NCI-H2227 (cell line): Measurements from ENCODE around the gene SLN.
"Not testable (repeated sequence)": the region's sequence is repeated elsewhere in the genome, so short reads cannot be mapped to it uniquely, and the experiment has no call there.

ENCODE experiments used
- DNase-seq: peaks from one replicate; lab custom pipeline; 2025; ENCODE audit not compliant: unreplicated experiment; lab: John Stamatoyannopoulos, UW

Gene SLN

DNA sequence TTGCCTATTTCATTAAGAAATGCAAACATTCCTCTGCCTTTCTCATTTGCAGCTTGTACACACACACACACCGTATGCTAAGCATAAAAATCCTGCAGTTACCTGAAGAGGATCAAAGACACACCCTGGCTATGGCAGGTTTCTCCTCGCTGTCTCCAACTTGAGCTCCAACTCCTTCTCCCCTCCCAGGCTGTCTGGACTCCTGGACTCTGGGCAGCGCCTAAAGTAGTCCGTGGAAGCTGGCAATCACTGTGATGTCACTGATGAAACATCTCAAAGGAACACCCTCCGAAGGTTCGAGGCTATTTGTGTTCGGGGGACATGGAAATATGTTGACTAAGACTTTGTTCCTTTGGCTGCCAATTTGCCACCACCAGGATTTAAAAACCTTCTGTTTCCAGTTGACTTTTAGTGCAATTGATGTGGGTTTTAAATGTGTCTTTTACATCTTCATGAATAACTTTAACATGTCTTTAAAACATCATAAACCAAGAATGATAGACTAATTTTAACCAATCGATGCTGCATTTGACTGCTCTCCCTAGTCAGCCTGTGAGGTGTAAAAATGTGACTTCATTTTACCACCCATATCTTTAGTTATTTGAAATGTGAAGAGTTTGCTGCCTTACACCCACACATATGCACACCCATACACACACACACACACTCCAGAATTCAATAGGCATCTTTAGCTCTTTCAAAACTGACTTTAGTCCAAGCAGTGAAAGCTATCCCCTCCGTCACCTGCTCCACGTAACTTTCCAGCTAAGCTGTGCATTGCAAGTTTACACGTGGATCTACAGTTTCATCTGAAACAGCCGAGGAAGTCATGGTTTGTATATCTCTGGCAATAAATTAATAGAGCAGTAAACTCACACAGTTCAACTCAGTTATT lies at the start of gene SLN:
SLN (minus strand) TSS at position 196 of the 895 bp plus-strand sequence.
- DNase-seq: peak; percentile 16

DNA sequence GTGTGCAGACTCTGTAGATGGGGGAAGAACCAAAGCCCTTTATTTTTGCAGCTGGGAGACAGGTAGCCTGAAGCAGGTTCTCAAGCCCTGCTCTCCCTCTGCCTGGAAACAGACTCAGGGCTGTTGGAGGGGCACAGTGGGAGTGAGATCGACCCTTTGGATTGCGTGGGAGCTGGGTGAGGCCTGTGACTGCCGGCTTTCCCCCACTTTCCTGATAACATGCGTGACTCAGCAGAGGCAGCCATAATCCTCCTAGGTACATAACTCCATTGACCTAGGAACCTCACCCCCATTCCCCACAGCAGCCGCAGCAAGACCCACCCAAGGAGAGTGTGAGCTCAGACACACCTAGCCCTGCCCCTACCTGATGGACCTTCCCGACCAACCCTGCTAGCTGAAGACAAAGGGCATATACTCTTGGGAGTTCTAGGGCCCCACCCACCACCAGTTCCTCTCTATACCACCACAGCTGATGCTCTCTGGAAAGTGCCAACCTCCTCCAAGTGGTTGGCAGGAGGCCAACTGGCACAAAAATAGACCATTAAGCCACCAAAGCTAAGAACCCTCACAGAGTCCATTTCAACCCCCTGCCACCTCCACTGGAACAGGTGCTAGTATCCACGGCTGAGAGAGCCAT lies 47.0 kb upstream of the SLN start:
- not testable (repeated sequence) for DNase-seq

DNA sequence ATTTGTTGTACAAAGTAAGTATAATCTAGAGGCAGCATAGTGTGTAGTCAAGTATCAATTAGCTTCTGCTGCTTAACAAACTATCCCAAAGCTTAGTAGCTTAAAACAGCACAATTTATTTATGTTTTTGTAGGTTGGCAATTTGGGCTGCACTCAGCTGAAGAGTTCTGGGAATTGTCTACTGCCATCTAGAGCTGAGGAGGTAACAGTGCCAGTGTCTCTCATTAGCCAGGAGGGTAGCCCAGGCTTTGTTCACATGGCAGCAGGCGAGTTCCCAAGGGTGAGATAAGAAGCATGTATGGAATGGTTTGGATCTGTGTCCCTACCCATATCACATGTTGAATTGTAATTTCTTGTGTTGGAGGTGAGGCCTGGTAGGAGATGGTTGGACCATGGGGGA lies 45.8 kb upstream of the SLN start:
- no peak for DNase-seq

DNA sequence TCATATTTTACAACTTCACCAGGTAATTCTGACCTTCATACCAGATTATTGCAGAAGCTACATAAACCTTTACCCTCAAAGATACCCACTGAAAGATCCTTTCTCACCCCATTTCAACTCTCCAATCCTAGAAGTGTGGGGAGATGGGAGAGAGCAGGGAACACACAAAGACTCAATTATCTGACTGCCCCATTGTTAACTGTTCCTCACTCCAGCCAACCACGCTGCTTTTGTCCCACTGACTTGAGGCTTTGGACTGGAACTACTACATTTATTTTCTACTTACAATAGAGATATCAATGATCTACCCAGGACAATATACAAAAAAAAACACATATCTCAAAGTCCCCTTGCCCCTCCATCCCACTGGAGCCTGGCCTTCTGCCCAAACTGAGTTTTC lies 44.7 kb upstream of the SLN start:
- DNase-seq: no peak

DNA sequence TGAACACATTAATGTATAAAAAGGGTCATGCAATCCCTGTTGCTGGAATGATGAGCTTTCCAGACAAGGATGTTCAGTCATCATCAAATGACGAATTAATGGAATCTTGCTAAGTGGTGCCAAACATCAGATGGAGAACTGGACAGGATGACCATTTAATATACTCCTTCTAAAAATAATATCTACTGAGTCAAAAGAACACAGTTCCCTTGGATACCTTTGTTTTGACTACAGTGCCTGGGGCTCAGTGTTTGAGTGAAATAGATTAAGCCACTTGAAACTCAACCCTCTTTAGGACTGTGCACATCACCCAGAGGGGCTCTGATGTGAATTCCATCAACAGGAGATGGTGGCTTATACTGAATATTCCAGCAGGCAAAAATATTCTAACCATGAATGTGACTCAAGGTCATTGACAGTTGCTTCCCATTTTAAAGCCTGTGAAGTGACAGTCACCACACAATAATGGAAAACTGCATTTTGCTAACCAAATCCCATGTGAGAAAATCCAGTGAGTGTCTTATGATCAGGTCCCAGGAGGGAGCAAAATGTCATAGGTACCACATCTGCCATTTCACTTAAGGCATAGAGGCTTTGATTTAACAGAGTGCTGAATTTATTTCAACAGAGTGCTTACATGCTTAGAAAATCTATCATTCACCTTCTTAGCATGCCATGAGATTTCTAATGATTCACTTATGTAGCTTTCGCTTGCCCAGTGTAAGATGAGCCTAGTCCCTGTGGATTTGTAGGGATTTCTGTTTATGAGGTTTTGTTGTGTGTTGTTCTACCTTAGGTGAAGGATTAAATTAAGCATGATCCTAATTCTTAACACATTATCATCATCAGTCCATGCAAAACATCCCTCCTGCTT lies 41.3 kb upstream of the SLN start:
- DNase-seq: no peak

DNA sequence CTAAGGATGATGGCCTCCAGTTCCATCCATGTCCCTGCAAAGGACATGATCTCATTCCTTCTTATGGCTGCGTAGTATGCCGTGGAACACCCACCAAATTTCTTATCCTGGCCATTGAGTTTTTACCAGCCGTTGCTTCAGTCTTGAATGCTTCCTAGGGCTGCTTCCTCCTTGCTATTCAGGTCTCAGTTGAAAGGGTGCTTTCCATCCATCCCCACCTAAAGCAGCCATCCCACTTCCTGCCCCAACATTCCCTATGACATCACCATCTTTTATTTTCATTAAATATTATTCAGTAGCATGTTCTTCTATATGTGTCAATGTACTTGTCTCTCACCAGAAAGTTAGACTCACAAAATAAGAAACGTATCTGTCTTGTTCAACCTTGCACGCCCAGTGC lies 40.7 kb upstream of the SLN start:
- DNase-seq: no peak

DNA sequence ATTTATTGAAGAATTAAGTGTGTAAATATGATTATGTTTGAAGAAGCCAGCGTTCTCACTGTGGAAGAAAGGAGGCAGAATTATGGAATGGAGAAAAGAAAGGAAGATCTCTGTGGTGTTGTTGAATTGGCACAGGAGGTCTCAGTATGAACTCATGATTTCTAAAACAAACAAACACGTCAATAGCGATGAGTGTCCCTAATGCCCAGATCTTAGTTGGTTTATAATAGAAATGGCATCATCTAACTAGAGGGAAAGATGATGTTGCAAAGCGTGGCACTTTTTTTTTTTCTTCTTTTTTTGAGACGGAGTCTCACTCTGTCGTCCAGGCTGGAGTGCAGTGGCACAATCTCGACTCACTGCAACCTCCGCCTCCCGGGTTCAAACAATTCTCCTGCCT lies 39.2 kb upstream of the SLN start:
- no peak for DNase-seq

DNA sequence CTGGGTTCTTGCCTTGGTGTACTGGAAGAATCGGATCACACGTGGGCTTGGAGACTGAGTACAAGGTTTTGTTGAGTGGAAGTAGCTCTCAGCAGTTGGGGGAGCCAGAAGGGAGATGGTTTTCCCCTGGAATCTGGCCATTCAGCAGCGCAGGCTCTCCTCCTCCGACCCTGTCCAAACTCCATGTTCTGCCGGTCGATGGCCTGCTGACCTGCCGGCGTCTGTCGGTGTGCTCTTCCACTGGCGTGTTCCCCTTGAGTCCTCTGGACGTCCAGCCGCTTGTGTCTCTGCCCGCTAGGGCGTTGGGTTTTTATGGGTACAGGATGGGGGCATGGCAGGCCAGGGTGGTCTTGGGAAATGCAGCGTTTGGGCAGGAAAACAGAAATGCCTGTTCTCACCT lies 38.5 kb upstream of the SLN start:
- DNase-seq: no peak

DNA sequence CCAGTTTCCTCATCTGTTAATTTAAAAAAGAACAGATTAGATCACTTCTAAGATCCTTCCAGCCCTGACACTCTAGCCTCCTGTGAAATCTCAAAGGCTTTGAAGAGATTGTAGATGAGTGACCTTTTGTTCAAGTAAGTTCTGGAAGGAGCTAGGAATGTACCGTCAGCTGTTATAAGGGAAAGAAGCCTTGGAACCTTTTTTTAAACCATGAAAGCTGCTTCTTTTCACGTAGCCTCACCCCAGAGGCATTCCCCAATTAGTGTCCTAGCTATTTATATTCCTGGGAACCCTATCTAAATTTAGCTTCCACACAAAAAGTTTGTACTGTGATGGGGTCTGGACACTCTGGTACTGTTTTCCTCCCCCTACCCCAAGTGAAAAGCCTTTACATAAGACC lies 35.8 kb upstream of the SLN start:
- no peak for DNase-seq

DNA sequence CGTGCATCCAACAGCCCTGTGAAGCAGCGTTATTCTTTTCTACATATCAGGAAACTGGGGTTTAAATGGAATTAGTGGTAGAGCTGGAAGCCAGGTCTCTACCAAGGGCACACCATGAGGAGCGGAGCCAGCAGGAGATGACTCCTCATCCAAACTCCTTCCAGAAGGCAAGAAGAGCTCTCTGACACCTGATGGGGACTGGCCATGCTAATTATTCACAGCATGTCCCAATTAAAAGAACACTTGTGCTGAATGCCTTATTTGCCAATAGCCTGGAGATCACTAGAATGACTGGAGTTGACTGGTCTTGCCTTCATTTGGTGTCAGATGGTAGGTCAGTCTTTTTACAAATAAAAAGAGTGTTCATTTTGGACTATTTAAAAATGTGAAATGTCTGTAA lies 32.9 kb upstream of the SLN start:
- no peak for DNase-seq

DNA sequence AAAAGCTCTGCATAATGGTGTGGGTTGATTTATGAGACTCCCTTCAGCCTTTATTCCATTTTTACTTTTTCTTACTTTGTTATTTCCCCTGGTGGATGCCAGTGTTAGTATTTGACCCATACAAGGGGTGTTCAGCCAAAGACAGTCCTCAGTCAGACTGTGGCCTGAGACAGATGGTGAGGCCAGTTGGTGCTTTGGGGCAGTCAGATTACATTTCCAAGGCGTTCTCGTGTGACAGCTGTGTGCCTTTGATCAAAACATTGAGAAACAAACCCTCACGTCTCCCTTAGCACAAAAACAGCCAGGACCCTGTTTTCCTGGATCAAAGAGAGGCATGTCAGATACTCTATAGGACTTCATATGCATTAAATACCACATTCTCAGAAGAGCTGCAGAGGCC lies 31.3 kb upstream of the SLN start:
- DNase-seq: no peak

DNA sequence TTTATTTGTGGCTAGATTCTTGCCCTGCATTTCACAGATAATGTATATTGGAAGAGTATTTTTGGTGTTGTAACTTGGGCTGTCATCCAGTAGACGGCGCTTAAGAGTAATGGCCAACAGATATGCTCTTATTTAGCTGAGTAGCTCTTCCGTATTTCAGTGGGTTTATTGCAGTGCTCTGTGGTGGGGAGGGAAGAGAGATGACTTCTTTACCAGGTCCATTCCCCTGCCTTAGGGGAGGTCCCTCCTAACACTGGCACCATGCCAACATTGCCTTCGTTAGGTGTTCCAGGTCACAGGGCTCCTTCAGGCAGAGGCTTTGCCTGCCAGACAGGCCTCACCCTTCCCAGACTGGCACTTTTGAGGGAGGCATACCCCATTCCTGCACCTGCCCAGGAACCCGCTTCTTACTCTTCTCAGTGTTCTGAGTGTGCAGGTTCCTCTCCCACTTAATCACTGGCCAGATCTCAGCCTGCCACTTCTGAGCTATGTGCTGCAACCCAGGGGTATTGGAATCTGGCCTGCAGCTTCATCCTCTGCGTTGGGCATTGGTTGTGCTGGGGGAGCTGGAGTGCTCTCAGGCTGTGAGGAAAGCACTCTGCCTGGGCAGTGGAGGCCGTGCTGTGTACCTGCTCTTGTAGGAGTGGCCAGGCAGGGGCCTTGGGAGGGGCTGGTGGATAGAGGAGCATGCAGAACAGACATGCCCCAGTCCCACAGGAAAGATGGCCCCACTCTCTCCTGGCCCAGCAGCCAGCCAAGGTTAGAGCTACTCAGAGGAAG lies 29.4 kb upstream of the SLN start:
- DNase-seq: peak; percentile 16

DNA sequence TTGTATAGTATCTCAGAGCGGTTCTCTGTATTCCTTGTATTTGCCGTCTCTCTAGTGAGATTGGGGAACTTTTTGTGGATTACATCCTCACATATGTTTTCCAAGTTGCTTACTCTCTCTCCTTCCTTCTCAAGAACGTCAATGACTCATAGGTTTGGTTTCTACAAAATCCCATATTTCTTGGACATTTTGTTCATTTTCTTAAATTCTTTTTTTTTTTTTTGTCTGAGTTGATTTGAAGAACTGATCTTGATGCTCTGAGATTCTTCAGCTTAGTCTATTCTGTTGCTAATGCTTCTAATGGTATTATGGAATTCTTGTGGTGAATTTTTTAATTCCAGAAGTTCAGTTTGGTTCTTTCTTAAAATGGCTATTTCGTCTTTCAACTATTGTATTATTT lies 28.4 kb upstream of the SLN start:
- no peak for DNase-seq

DNA sequence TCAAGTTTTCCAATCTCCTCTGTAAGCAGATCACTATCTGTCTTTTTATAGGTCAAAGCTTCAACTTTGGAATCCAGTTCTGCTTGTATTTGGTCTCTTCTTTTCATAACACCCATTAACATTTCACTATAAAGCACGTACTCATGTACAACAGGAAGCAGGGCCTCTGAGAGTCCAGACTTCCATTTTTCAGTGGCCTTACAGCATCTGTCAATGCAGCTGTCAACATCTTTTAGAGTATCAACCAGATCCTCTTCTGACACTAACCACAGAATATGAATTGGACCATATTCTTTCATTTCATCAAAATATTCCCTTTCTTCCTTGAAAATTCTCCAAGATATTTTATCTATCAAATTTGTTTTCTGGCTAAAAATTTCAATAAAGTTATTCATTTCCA lies 24.7 kb upstream of the SLN start:
- no peak for DNase-seq

DNA sequence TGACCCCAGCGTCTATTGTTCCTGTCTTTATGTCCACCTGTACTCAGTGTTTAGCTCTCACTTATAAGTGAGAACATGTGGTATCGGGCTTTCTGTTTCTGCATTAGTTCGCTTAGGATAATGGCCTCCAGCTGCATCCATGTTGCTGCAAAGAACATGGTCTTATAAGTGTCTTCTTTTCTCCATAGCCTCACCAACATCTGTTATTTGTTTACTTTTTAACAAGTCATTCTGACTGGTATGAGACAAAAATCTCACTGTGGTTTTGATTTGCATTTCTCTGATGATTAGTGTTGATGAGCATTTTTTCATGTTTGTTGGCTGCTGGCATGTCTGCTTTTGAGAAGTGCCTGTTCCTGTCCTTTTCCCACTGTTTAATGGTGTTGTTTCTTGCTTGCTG lies 21.7 kb upstream of the SLN start:
- no peak for DNase-seq

DNA sequence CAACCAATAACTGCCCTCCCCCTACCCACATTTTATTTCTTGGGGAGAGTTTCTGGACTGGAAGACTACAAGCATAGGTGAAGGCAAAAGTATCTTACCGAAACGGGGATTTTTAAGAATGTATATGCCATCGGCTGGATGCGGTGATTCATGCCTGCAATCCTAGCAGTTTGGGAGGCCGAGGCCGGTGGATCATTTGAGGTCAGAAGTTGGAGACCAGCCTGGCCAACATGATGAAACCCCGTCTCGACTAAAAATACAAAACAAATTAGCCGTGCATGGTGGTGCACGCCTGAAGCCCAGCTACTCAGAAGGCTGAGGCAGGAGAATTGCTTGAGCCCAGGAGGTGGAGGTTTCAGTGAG lies 20.8 kb upstream of the SLN start:
- no peak for DNase-seq

DNA sequence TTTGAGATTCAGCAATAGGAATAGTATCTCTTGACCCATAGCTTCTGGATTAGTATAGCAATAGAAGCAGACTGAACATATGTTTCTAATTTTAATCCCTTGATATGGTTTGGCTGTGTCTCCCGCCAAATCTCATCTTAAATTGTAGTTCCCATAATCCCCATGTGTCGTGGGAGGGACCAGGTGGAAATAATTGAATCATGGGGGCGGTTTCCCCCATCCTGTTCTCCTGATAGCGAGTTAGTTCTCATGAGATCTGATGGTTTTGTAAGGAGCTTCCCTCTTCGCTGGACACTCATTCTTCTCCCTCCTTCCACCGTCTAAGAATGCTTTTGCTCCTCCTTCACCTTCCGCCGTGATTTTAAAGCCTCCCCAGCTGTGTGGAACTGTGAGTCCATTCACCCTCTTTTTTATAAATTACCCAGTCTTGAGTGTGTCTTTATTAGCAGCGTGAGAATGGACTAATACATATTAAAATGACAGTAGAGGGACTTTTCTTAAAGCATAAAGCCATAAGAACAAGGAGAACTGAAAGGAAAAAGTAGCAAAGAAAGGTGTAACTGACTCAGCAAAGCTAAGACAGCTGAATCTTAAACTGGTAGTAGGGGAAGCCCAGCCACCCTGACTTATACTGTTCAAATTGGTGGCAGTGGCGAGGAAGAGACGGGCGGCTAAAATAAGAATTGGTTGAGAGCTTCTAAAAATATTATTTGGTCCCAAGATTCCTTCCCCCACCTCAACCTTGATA lies 20.3 kb upstream of the SLN start:
- DNase-seq: peak; percentile 12

DNA sequence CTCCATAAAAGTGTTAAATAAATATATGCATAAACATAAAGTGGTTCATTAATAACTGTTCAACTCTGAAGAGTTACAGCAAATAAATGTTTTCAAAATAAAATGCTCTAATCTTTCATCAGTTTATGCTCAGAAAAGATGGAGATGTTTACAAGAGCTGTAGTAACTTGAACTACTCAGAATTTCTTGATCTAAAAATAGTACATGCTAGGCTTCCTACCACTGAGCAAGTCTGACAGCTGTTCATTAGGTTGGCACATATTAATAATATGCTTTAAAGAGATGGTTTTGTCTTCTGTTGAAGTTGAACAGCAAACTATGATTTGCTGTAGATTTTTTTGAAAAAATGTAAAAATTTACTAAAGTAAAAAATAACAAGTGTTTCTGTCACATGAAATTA lies 10.8 kb upstream of the SLN start:
- DNase-seq: no peak

DNA sequence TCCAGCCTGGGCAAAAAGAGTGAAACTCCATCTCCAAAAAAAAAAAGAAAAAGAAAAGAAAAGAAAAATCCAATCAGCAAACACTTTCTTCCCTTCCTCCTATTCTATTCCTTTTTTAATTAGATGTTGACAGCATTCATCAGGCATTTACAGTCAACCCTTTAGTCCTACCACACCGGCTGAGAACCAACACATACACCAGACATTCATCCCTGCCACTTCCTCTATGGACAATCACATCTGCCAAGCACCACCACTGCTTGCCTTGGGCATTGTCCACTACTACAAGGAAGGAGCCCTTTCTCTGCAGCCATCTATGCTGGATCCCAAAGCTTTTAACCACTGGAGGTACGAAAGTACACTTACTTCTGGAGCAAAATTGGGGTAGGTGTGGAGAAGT lies 9.4 kb upstream of the SLN start:
- no peak for DNase-seq

DNA sequence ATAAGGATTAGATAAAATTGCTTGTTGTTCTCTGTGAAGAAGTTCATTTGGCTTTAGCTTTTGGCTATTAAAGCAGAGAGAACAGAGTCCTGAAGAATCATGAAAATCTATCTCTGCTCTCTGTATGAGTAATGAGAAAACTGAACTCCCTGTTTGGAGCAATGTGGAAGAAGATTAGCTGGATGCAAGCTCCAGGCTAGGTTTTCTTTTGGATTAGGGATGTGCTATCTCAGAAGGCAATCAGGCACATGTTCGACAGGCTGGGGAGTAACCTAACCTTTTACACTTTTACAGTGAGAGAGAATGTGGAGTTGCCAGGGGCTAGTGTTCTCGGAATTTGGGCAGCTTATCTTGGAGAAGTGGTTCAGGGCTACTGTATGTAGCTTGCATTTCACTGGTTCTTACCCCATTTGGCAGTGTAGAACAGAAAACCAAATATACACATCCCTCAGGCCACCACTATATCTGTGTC lies 8.5 kb upstream of the SLN start:
- DNase-seq: no peak
